HG03103 (cell line): ENCODE data around the gene PPP1R3G.

ENCODE experiments used
- ATAC-seq: cut with Tn5 transposase; IDR thresholded peaks from one replicate; pipeline ENCODE4 v1.9.1; 2021; ENCODE audit warnings: low read depth; ENCODE audit not compliant: unreplicated experiment

The PPP1R3G gene

DNA sequence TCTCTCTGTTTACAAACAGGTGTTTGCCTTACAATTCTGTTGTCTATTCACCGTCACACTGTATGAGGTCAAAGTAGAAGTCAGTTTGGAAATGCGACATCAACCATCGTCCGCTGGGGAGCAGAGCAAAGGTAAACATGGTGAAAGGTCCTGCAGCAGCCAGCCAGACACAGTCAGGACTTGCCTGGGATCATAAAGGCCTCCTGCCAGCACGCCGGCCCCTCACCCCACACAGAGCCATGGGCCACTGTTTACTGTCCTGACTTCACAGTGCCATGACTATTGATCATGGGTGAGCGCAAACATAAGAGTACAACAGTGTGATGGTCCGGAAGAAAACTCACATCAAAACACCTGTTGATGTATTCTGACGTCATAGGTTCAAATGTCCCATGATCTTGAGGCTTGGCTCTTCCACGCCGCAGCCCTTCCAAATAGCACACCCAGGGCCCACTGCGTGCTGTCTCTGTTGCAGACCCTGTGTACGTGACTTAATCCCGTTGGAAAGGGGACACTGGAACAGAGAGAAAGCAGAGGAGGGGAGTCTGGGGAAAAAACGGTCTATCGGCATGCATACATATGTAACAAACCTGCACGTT lies 16.9 kb upstream of the PPP1R3G start:
- ATAC-seq = no peak

DNA sequence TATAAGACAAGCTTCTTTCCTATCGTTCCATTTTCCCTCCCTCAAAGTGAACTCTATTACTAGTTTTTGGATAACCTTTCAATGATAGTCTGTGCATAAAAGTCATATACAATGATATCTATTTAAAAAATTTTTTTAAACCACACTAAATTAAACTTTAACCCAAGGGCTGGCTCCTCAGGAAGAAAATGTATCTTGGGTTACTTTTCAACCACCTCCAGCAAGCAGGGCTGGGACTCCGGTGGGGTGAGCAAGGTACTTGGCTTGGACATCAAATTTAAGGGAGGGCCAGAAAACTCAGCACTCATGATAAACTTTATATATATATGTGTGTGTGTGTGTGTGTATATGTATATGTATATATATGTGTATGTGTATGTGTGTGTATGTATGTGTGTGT lies 13.9 kb upstream of the PPP1R3G start:
- ATAC-seq = no peak

DNA sequence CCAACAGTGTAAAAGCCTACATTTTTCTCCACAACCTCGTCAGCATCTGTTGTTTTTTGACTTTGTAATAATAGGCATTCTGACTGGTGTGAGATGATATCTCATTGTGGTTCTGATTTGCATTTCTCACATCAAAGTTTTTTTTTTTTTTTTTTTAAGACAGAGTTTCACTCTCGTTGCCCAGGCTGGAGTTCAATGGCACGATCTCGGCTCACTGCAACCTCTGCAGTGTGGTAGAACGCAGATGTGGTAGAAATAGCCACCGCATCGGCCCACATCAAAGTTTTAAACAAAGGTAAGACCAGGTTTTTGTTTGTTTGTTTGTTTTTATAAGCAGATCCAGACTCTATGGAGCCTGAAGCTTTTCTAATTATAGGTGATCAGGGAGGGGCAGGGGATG lies 12.7 kb upstream of the PPP1R3G start:
- ATAC-seq = no peak

DNA sequence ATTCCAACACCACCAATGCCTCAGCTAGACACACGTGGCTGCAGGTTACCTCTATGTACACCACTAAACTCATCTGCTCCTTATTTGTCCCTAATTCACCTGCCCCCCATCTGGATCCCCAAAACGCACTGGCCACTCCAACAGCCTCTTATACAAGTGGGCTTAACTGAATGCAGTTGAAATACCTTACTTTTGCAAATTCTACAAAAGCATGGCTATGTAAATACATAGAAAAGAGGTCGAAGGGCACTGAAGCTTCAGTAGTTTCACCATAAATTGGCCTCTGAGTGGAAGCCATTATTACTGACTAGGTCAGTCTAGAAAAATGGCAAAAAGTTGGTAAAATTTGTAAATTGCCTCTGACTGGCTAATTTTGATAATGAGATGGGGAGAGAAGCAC lies 11.1 kb upstream of the PPP1R3G start:
- ATAC-seq = no peak

DNA sequence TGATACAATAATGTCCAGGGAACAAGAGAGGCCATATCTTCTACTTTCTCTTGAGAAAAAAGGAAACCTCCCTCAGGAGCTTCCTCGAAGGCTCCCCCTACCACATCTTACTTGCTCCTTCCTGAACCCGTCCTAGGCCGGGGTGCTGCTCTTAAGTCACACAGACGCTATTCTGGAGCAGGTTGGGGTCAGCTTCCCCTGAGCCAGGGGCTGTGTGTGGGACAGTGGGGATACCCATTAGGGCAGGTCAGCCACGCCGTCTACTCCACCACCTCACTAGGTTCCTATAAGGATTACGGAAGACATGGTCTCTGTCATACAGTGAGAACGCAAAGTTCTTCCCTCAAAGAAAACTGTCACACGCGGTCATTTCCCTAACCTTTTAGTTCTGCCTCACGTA lies 8.2 kb upstream of the PPP1R3G start:
- no peak for ATAC-seq

DNA sequence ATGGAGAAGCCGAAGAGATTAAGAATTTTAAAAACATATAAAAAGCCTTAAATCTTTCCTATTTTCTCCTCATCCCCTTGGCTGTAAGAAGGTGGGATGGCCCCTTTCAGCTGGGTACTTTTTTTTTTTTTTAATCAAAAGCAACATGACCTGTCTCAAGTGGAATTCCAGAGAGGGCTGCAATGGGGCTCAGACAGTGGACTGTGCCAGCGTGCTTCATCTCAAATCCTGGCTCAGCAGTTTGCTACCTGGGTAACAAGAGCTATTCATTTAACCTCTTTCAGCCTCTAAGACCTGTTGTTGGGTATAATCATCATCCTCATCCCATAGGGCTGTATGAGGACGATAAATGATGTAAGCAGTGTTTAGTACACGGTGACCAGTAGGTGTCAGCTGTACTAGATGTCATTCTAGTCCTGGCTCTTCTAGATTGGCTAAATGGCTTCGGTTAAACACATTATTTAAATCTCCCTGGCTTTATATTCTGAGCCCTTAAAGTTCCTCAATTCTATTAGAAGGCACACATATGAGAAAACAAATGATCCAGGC lies 6.9 kb upstream of the PPP1R3G start:
- no peak for ATAC-seq

DNA sequence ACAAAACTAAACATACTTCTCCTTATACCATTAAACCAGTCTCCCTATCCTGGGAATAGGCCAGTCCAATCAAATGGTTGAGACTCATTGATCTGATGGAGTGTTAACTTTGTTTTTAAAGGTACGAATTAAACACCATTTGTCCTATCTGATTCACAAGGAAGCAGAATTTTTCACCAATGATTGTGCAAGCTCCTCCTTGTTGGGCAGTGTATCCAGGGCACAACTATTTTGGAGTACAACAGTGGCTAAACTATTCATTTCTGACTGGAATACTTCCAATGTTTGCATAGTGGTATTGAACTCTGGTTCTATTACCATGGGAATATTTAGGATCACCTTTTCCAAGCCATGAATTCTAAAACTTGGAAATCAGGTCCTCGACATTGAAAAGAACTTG lies 5.4 kb upstream of the PPP1R3G start:
- no peak for ATAC-seq

DNA sequence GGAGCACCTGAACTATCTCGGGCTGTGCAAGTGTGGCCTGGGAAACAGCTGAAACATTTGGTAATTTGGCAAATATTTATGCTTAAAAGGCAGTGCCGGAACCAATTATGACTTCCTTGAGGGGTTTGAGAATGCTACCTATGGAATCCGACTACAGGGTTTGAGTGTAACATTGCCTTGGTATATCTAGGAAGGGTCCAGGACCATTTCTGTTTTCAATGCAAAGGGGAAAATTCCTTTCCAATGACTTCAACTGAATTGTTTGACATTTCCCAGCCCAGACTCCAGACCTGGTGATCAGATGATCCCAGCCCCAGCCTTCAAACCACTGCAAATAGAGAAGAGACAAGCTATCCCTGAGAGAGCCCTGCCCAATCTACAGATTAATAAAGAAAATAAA lies 4.6 kb upstream of the PPP1R3G start:
- no peak for ATAC-seq

DNA sequence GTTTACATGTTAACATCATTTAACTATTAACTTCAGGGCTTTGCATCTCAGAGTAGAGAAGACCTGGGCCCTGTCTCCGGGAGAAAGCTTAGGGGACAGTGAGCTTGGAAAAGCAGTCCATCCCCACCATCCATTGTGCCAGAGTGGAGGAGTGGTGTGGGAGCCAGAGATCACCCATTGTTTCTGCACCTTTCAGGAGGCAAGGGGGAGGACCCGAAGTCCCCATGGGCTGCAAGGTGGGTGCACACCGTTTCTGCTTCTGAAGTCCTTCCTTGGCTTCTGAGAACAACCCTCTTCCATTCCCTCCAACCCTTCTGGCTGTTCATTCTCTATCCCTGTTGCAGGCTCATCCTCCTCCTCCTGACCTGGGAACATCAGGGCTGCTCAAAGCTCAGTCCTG lies 4.0 kb upstream of the PPP1R3G start:
- no peak for ATAC-seq

DNA sequence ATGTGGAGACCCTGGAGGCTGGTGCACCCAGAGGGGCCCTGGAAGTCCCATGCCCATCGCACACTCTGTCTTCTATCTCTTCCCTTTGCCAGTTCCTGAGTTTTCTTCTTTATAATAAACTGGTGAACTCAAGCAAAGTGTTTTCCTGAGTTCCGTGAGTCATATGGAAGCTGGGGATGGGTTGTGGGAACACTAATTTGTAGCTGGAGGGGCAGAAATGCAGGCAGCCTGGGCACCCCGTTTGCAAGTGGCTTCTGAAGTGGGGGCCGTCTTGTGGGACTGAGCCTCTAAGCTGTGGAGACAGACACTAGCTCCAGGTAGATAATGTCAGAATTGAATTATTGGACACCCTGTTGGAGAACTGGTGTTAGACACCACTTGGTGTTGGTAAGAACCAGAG lies 3.2 kb upstream of the PPP1R3G start:
- ATAC-seq = no peak

DNA sequence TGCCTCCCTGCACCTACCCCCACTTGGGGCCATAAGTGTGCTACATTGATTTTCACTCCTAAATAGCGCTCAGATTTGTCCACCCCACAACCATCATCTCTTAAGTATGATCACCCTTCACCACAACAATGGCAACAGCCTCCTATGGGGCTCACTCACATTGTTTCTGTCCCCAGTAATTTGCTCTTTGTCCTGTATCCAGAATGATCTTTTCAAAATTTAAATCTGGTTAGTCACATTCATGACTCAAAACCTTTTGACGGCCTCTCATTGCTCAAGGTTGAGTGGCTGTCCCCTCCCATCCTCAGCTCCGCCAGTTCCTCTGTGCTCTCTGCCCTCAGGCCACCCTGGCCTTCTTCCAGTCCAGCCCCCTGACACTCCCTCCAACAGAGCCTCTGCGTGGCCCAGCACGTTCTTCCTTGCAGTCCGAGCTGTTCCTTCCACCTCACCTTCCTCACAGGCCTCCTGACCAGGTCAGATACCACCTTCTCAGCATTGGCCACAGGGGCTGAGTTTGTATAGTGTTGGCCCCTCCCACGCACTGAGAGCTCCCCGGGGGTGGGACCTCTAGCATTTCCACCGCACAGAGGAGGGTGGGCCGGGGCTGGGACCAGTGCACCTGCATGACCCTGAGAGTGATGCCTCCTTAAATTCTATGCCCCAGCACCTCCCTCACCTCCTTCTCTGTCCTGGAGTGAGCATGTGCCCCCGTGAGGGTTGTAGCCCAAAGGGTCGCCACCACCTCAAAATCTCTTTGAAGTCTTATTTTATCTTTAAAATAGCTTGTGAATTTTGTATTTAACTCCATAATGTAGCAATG lies 2.4 kb upstream of the PPP1R3G start:
- no peak for ATAC-seq

DNA sequence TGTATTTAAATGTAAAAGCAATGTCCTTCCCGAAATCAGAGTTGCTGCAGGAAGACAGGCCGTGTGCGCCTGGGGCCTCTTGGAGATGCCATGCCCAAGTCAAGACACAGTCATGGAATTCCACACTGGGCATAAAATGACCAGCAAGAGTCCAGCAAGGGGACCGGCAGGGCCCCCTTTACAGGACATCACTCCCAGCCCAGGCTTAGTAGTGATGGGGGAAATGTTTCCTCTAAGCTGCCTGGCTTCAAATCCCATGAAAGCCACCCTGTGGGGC lies 1.9 kb upstream of the PPP1R3G start:
- no peak for ATAC-seq

DNA sequence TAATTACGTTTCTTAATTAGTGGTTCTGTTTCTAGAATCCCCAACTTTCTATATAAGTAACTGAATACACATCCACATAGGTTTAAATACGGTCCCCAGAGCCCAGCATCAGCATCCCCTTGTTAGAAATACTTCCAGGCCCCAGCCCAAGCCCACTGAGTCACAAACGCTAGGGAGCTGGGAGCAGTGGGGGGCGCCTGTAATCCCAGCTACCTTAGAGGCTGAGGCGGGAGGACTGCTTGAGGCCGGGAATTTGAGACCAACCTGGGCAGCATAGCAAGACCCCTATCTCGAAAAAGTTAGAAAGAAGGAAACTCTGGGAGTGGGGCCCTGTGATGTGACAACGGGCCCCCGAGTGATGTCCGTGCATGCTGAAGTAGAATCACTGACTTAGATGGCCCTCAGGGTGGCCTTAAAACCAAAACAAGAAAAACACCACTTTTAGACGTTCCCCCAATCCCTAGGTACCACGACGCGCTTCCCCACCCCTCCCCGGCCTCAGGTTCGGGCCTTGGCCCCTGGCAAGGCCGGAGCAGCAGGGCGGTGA lies 1.3 kb upstream of the PPP1R3G start:
- ATAC-seq = no peak

DNA sequence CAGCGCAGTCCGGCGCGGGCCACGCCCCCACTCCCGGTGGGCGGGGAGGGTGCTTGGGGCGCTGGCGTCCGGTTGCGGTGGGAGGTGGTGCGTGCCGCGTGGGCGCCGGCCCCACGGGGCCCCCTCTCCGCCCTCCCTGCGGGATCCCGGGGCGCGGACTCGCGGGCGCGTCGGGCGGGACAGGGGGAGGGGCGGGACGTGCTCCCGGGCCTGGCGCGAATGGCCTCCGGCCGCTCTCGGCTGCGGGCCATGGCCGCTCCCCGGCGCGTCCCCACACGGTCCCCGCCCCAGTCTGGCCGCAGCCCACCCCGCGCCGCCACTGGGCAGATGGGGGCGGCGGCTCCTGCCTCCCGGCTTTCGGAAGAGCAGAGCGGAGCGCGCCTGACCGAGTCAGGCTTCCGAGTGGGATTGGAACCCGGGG lies 771 bp upstream of the PPP1R3G start:
- ATAC-seq = no peak

DNA sequence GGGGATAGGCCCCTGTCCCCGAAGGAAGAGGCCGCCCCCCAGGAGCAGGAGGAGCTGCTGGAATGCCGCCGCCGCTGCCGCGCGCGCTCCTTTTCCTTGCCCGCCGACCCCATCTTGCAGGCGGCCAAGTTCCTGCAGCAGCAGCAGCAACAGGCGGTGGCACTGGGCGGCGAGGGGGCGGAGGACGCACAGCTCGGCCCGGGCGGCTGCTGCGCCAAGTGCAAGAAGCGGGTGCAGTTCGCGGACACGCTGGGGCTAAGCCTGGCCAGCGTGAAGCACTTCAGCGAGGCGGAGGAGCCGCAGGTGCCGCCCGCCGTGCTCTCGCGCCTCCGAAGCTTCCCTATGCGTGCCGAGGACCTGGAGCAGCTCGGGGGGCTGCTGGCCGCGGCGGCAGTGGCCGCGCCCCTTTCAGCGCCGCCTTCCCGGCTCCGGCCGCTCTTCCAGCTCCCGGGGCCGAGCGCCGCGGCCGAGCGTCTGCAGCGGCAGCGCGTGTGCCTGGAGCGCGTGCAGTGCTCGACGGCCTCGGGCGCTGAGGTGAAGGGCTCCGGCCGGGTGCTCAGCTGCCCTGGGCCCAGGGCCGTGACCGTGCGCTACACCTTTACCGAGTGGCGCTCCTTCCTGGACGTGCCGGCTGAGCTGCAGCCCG lies 630 bp downstream of the PPP1R3G start:
- ATAC-seq = no peak

DNA sequence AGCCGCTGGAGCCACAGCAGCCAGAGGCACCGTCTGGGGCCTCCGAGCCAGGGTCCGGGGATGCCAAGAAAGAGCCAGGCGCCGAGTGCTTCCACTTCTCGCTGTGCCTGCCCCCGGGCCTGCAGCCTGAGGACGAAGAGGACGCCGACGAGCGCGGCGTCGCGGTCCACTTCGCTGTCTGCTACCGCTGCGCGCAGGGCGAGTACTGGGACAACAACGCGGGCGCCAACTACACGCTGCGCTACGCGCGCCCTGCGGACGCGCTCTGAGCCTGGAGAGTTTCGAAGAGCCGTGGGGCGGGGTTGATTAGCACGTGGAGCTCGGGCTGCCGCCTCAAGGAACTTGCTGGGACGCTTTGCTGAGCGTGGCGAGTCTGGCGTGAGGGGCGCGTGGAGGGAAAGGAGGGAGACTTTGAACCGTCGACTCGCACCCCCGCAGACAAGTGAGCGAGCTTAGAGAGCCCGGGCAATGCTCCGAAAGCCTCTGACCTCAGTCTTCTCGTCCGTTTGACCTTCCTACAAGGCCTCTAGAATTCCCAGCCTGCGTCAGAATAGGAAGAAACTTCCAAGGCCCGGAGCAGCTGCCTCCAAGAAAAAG lies 1.3 kb downstream of the PPP1R3G start:
- ATAC-seq = no peak

DNA sequence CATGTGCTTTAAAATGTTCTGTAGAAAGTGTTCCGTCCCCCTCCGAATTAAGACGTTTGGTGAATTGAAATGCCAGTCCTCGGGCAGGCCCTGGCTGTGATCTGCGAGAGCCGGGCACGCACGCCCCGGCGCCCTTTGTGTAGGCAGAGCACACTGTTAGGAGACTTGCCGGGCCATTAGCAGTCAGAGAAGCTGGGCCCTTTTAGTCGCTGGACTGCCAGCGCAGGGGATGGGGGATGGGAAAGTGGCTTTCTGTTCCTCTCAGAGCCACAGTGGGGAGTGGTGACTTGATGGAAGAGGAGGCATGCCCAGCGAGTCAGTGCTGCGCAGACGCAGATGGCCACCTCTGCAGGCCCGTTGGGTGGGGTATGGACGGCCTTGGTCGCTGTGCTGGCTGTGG lies 2.2 kb downstream of the PPP1R3G start:
- no peak for ATAC-seq

DNA sequence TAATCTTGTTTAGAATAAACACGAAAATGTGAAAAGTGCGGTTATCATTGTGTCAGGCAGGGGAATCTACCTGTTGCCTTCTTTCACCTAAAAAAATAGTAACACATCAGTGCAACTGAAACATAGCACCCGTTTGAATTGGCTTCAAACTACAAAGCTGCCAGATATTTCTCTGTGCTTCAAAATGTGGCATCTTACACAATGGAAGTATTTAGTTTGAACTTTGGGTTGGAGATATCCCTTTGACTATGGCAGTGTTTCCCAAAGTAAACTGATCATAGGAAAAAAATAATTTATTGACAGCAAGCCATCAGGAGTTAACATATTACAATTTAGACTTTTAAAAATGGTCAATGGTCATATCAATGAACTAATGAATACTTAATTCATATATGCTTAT lies 3.6 kb downstream of the PPP1R3G start:
- ATAC-seq = no peak

DNA sequence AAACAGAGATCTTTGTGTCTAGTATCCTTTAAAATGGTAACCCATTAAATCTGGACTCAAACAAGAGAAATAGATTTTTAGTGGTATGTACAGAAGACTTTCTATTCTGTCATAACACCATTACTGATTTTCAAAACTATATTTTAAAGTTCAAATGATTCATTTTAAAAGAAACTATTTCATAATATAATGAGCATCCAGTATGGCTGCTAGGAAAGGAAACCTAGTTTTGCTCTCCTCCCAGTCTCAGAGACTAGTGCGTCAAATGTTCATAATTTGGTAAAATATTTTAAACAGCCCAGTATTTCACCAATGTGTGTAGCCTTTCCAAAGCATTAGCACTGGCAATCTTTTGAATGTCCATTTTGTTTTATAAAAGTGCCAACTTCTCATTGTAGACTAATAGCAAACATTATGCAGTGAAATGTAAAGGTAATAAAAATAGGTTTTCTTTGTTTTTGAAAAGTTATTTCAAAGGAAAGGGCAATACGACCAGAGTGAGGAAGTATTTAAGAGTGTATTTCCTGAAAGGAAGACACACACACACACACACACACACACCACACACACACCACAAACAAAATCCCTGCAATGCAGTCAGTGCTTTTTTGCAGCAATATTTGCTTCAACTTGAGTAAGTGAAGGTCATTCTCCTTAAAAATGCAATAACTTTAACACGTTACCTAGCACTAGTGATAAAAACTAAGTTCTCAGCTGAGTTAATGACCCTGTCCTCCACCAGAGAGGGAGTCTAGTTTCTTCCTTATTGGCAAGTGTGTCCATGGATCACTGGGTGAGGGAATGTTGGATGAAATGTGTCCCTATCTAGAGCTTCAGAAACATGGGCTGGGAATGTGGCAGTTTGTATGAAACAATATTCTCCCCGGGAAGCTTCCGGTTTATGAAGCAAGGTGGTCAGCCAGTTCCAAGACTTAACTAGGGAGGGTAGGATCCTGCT lies 4.6 kb downstream of the PPP1R3G start:
- no peak for ATAC-seq

DNA sequence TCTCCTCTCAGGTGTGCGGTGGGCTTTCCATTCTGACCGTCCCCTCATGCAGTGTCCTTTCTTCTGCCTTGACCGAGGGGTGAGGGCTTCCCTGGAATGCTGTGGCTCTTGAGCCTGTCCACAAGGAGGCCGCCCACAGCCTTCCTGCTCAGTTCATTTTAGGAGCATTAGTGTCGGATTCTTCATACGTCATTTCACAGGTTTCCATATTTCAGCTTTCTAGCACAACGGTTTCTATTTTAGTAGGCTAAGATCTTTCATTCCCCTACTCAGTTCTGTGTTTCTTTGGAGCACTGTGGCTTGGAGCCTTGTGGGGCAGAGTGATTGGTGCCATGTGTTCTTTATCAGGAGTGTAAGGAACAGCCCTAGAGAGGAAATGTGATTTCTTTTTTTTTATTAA lies 5.5 kb downstream of the PPP1R3G start:
- ATAC-seq = peak; percentile 32
